SK-N-SH (cell line): Measurements from ENCODE around the gene DUOXA2. TPM values are rescaled to one million over a fixed set of nuclear protein-coding genes. Genes with fewer than 3 reads are reported as not detected.

ENCODE experiments used
- CTCF ChIA-PET: fragments of 300-600, 350-600 bp; formaldehyde crosslinking; extraction: SDS; loops from one replicate; lab custom pipeline; 2021; lab: Yijun Ruan, JAX
- POLR2A ChIA-PET: fragments of 350-600 bp; sonication (Branson Sonifier 250); formaldehyde crosslinking; extraction: SDS; loops from one replicate; lab custom pipeline; 2020; ENCODE audit warnings: antibody characterized with exemption, inconsistent platforms; lab: Yijun Ruan, JAX
- DNase-seq: peaks from one replicate; pipeline ENCODE4 v3.0.0; 2012
- H2AFZ ChIP-seq: fragments of 200-600 bp; sonication (generic); 2 replicates; pipeline ENCODE4 v1.8.1; 2016; ENCODE audit warnings: antibody characterized with exemption, mild to moderate bottlenecking, low read depth
- H3F3A ChIP-seq: fragments of 200-600 bp; sonication (generic); replicated peaks from 2 replicates; pipeline ENCODE3; 2016; ENCODE audit warnings: antibody characterized with exemption, mild to moderate bottlenecking; ENCODE audit not compliant: insufficient read depth
- H3K27ac ChIP-seq, 2 experiments: fragments of 200-500 bp in 1 of 2; fragments of 200-600 bp in 1 of 2; sonication (Bioruptor generic) in 1 of 2; sonication (generic), shearing (Covaris generic) in 1 of 2; 2 replicates each; pipeline versions ENCODE4 v1.5.1 to v1.6.1; 2014 to 2016; ENCODE audit warnings: low read depth in 2 of 2, inconsistent platforms in 1 of 2, low read length in 1 of 2, mild to moderate bottlenecking in 1 of 2, mixed read lengths in 1 of 2
- H3K27me3 ChIP-seq: fragments of 200-600 bp; sonication (generic), shearing (Covaris generic); 2 replicates; pipeline ENCODE4 v1.6.1; 2016; ENCODE audit warnings: mixed run types; ENCODE audit not compliant: insufficient read depth
- H3K36me3 ChIP-seq, 2 experiments: fragments of 200-500 bp in 1 of 2; fragments of 200-600 bp in 1 of 2; sonication (Bioruptor generic) in 1 of 2; sonication (generic) in 1 of 2; replicated peaks in 1 of 2; 2 replicates each; pipeline versions ENCODE3 to v1.5.1; 2014 to 2016; ENCODE audit warnings: low read length in 1 of 2, mild to moderate bottlenecking in 1 of 2; ENCODE audit not compliant: insufficient read depth in 2 of 2, control insufficient read depth in 1 of 2
- H3K4me1 ChIP-seq, 2 experiments: fragments of 200-500 bp in 1 of 2; fragments of 200-600 bp in 1 of 2; sonication (Bioruptor generic) in 1 of 2; sonication (generic), shearing (Covaris generic) in 1 of 2; 2 replicates each; pipeline versions ENCODE4 v1.5.1 to v1.6.1; 2014 to 2016; ENCODE audit warnings: low read depth in 1 of 2, low read length in 1 of 2, mixed run types in 1 of 2; ENCODE audit not compliant: insufficient read depth in 2 of 2, control insufficient read depth in 1 of 2
- H3K4me2 ChIP-seq: fragments of 200-600 bp; sonication (generic), shearing (Covaris generic); 2 replicates; pipeline ENCODE4 v1.6.1; 2017; ENCODE audit warnings: mixed run types
- H3K4me3 ChIP-seq, 2 experiments: fragments of 200-500 bp in 1 of 2; fragments of 200-600 bp in 1 of 2; sonication (Bioruptor generic) in 1 of 2; sonication (generic), shearing (Covaris generic) in 1 of 2; 2 replicates each; pipeline versions ENCODE4 v1.5.1 to v1.8.1; 2014 to 2016; ENCODE audit warnings: low read depth in 2 of 2, inconsistent platforms in 1 of 2, low read length in 1 of 2, mild to moderate bottlenecking in 1 of 2, mixed read lengths in 1 of 2, moderate library complexity in 1 of 2
- H3K79me2 ChIP-seq: fragments of 200-600 bp; sonication (generic); 2 replicates; pipeline ENCODE4 v1.8.1; 2017; ENCODE audit warnings: mild to moderate bottlenecking; ENCODE audit not compliant: insufficient read depth
- H3K9ac ChIP-seq: fragments of 200-600 bp; sonication (generic); 2 replicates; pipeline ENCODE4 v1.6.1; 2017; ENCODE audit warnings: mixed run types
- H3K9me2 ChIP-seq: fragments of 200-600 bp; sonication (generic); 2 replicates; pipeline ENCODE4 v1.6.1; 2017; ENCODE audit warnings: mixed run types
- H3K9me3 ChIP-seq: fragments of 200-600 bp; sonication (generic); 2 replicates; pipeline ENCODE4 v1.6.1; 2017; ENCODE audit warnings: mixed run types, mild to moderate bottlenecking, moderate library complexity
- H4K20me1 ChIP-seq: fragments of 200-600 bp; sonication (generic); 2 replicates; pipeline ENCODE4 v1.6.1; 2017; ENCODE audit warnings: mild to moderate bottlenecking, mixed run types; ENCODE audit not compliant: insufficient read depth
- CHD2 ChIP-seq: fragments of 150-350 bp; IDR thresholded peaks from 2 replicates; pipeline ENCODE4 v1.6.1; 2018; ENCODE audit warnings: low read length; ENCODE audit not compliant: partially characterized antibody
- CTCF ChIP-seq: fragments of 200-600 bp; sonication (generic); IDR thresholded peaks from 2 replicates; pipeline ENCODE4 v1.6.1; 2017; ENCODE audit warnings: antibody characterized with exemption, mild to moderate bottlenecking, moderate library complexity
- ELF1 ChIP-seq: IDR thresholded peaks from 2 replicates; pipeline ENCODE4 v1.4.0; 2012
- EP300 ChIP-seq, 2 experiments: IDR thresholded peaks; 2 replicates each; pipeline versions ENCODE4 v1.4.0 to v1.6.1; 2012; ENCODE audit warnings: borderline replicate concordance in 1 of 2, low read depth in 1 of 2, low read length in 1 of 2
- EZH2phosphoT487 ChIP-seq: fragments of 200-600 bp; sonication (generic); IDR thresholded peaks from 2 replicates; pipeline ENCODE4 v1.6.1; 2017; ENCODE audit warnings: low read depth, mixed run types, mild to moderate bottlenecking, antibody characterized with exemption, moderate library complexity, borderline replicate concordance
- FOSL2 ChIP-seq: IDR thresholded peaks from 2 replicates; pipeline ENCODE4 v1.4.0; 2012; ENCODE audit warnings: low read depth, mild to moderate bottlenecking, moderate library complexity, borderline replicate concordance
- GATA2 ChIP-seq: sonication (generic); formaldehyde crosslinking; IDR thresholded peaks from 2 replicates; pipeline ENCODE4 v1.5.0; 2020; ENCODE audit warnings: mild to moderate bottlenecking, missing genetic modification reagents
- JUND ChIP-seq: IDR thresholded peaks from 2 replicates; pipeline ENCODE4 v1.4.0; 2012
- MXI1 ChIP-seq: IDR thresholded peaks from 2 replicates; pipeline ENCODE4 v1.6.1; 2012; ENCODE audit warnings: mild to moderate bottlenecking, low read depth, low read length, improper control_type of control experiment
- NFIC ChIP-seq: IDR thresholded peaks from 2 replicates; pipeline ENCODE4 v1.4.0; 2012; ENCODE audit warnings: borderline replicate concordance
- NRF1 ChIP-seq: IDR thresholded peaks from 2 replicates; pipeline ENCODE4 v1.6.1; 2012; ENCODE audit warnings: low read depth, mild to moderate bottlenecking, low read length
- RAD21 ChIP-seq: IDR thresholded peaks from 2 replicates; pipeline ENCODE4 v1.6.1; 2012; ENCODE audit warnings: mild to moderate bottlenecking, low read length
- RCOR1 ChIP-seq: fragments of 150-350 bp; IDR thresholded peaks from 2 replicates; pipeline ENCODE4 v1.6.1; 2017; ENCODE audit warnings: antibody characterized with exemption, low read length
- REST ChIP-seq: IDR thresholded peaks from 2 replicates; pipeline ENCODE4 v1.6.1; 2012; ENCODE audit warnings: mild to moderate bottlenecking, low read depth, low read length, moderate library complexity
- SMC3 ChIP-seq: IDR thresholded peaks from 2 replicates; pipeline ENCODE4 v1.6.1; 2012; ENCODE audit warnings: low read depth, low read length, improper control_type of control experiment
- TAF1 ChIP-seq: IDR thresholded peaks from 2 replicates; pipeline ENCODE4 v1.6.1; 2012; ENCODE audit warnings: low read depth, mild to moderate bottlenecking, low read length, moderate library complexity, borderline replicate concordance
- TCF12 ChIP-seq: IDR thresholded peaks from 2 replicates; pipeline ENCODE4 v1.4.0; 2012
- TEAD4 ChIP-seq: IDR thresholded peaks from 2 replicates; pipeline ENCODE4 v1.4.0; 2012; ENCODE audit warnings: mild to moderate bottlenecking, borderline replicate concordance; ENCODE audit not compliant: insufficient read depth
- WGBS: methylation state at CpG from one replicate; pipeline ENCODE4 v1.1.6; 2017; ENCODE audit warnings: low lambda C conversion rate; 5-methylcytosine and 5-hydroxymethylcytosine counted together
- polyA plus RNA-seq, 3 experiments: library from polyadenylated mRNA; depleted of rRNA; stranded (reverse); fragments of >200 nt; gene quantifications; 2 replicates each; pipeline ENCODE4 v1.2.3, GENCODE V29; 2012
- TF ChIP-seq, protein P1 (sequence below): IDR thresholded peaks from 2 replicates; pipeline ENCODE4 v1.4.0; 2012; ENCODE audit warnings: low read depth, borderline replicate concordance
- TF ChIP-seq, protein P2 (sequence below): IDR thresholded peaks from 2 replicates; pipeline ENCODE4 v1.4.0; 2012; ENCODE audit warnings: low read depth, borderline replicate concordance

The DUOXA2 gene
- not detected in 2 replicates for polyA plus RNA-seq (2012; rRNA removed)
- not detected in 2 replicates for polyA plus RNA-seq (2012; cell fraction: cytosol; rRNA removed)
- not detected in 2 replicates for polyA plus RNA-seq (2012; cell fraction: nucleus; rRNA removed)

- Histone ChIP-seq H3K9me3 (no peaks in the 10 kb centered on the region), H3K27ac (no peak within 1 kb of the TSS), H2AFZ (no peak within 1 kb of the TSS), H3K27me3 (peaks cover 56% of the 10 kb centered on the region), H3K9ac (no peak within 1 kb of the TSS), H3K4me1 (peaks cover 0 to 28% of the 10 kb centered on the region in 2 experiments; a peak in 1 of 4 replicates), H3K79me2 (no peaks in the 10 kb centered on the region), H3F3A (no peaks in the 10 kb centered on the region), H3K4me2 (peak within 1 kb of the TSS; percentile 65; the same call in 1 of the 2 replicates), H3K9me2 (no peaks in the 10 kb centered on the region), H4K20me1 (no peaks in the 10 kb centered on the region), H3K36me3 (no peaks in the 10 kb centered on the region), H3K4me3 (peak within 1 kb of the TSS in 1 of 2 experiments; percentile 9; a peak in 1 of 4 replicates)
- WGBS = 20% methylated on average over 18 of the region's 42 CpGs
- DNase-seq = peak; percentile 66
- ChIA-PET POLR2A (no interaction called here), CTCF (interaction anchor here (0.6 to 2.3 kb wide), 10 partner anchors 9 to 344 kb away, joined by 3 to 7 read pairs (median 4); no protein-coding TSS in a partner anchor)
- TF ChIP-seq FOSL2 = no peak
- TF ChIP-seq TEAD4 = no peak
- no peak for TF ChIP-seq TAF1
- TF ChIP-seq, protein P1, sequence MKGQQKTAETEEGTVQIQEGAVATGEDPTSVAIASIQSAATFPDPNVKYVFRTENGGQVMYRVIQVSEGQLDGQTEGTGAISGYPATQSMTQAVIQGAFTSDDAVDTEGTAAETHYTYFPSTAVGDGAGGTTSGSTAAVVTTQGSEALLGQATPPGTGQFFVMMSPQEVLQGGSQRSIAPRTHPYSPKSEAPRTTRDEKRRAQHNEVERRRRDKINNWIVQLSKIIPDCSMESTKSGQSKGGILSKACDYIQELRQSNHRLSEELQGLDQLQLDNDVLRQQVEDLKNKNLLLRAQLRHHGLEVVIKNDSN = no peak
- TF ChIP-seq JUND = no peak
- TF ChIP-seq REST = no peak
- TF ChIP-seq CHD2 = no peak
- TF ChIP-seq MXI1 = no peak
- no peak for TF ChIP-seq NRF1
- TF ChIP-seq RAD21 = no peak
- no peak for TF ChIP-seq EP300 (IDR thresholded peaks at IDR 0.05; ENCODE audit: borderline replicate concordance in 1 of 2, low read depth in 1 of 2, low read length in 1 of 2)
- no peak for TF ChIP-seq NFIC
- no peak for TF ChIP-seq GATA2 (CRISPR knock-in tag)
- no peak for TF ChIP-seq EZH2phosphoT487
- no peak for TF ChIP-seq TCF12
- no peak for TF ChIP-seq RCOR1
- TF ChIP-seq ELF1 = no peak
- no peak for TF ChIP-seq CTCF
- no peak for TF ChIP-seq SMC3
- TF ChIP-seq, protein P2, sequence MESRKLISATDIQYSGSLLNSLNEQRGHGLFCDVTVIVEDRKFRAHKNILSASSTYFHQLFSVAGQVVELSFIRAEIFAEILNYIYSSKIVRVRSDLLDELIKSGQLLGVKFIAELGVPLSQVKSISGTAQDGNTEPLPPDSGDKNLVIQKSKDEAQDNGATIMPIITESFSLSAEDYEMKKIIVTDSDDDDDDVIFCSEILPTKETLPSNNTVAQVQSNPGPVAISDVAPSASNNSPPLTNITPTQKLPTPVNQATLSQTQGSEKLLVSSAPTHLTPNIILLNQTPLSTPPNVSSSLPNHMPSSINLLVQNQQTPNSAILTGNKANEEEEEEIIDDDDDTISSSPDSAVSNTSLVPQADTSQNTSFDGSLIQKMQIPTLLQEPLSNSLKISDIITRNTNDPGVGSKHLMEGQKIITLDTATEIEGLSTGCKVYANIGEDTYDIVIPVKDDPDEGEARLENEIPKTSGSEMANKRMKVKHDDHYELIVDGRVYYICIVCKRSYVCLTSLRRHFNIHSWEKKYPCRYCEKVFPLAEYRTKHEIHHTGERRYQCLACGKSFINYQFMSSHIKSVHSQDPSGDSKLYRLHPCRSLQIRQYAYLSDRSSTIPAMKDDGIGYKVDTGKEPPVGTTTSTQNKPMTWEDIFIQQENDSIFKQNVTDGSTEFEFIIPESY = no peak
Measured at GRCh38 chr15:45114076-45114750, at the start of gene DUOXA2, which contains the start of gene DUOX2. DUOXA2 (plus strand) TSS chr15:45114326; CDS start chr15:45114606, 280 bp downstream. DUOX2 (minus strand) TSS chr15:45114172; CDS start chr15:45113411, 761 bp downstream.
